ENCODE results near the gene CDH23.

CDH23 gene

GRCh38 chr10:71392292-71392691 is 4.4 kb upstream of the CDH23 start:
- DNase-seq (ENCODE audit: low read depth in 2 of 2, low spot score in 1 of 2) = no peak

DNA sequence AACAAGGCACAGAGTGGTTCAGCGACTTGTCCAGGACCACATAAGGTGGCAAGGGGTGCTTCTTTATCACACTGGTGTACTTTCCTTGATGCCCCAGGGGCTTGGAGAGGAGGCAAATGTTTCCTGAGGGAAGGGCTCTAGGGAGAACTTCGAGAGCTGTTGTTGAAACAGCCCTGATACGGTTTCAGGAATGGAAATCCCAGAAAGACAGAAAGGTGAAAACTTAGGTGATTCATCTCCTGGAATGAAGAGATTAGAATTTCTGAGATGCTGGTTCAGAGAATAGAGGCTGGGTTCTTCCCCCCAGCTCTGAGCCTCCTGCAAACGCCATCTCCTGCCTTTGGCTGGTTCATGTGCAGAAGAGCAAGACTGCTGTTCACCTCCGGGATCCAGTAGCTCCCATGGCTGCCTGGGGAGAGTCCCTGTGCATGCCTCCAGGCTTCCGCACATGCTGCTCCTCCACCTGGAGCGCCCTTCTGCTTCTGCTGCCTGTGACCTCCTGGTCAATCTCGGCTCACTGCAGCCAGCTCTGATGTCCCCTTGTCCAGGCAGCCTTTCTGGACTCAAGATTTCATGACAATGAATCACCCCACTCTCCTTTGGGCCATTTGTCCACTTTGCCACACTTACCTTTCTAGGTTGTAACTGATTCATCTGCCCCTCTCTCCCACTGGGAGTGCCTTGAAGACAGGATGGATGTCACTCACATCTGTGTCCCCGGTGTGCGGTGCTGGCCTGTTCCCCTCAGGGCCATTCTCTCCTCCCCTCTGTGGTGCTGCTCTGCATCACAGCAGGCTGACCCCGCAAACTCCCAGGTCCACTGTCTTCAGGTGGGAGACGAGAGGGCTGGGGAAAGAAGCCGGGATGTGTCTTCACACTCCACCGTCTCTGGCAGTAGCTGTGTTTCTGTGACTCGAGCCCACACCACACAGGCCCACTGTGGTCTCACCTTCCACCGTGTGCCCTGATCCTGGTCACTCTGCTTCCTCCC is 3.6 kb upstream of the CDH23 start:
- DNase-seq (ENCODE audit: low read depth in 2 of 2, low spot score in 1 of 2) = no peak

DNA sequence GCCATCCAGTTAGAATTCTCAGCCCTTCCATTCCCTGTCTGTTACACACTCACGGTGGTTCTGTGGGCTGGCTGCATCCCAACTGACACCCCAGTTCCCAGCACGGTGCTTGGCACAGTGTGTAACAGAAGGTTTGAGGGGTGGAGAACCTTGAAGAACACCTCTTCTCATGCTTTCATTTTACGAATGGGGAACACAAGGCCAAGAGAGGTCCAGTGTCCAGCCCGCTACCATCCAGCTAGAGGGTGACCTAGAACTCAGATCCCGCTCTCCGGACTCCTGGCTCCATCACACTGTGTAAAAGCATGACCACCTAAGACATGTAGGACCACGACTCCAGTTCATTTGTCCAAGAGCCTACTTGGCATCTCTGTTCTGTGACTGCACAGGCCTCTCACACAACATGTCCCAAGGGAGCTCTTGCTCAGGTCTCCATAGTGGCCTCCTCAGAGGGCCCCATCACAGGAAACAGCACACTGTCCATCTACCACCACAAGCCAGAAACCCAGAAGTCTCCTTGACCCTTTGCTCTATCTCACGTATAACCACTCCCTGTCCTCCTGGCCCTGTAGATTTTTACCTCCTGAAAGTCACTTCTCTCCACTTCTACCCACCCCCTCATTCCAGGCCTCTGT is 2.8 kb upstream of the CDH23 start:
- DNase-seq (ENCODE audit: low read depth in 2 of 2, low spot score in 1 of 2) = no peak

DNA sequence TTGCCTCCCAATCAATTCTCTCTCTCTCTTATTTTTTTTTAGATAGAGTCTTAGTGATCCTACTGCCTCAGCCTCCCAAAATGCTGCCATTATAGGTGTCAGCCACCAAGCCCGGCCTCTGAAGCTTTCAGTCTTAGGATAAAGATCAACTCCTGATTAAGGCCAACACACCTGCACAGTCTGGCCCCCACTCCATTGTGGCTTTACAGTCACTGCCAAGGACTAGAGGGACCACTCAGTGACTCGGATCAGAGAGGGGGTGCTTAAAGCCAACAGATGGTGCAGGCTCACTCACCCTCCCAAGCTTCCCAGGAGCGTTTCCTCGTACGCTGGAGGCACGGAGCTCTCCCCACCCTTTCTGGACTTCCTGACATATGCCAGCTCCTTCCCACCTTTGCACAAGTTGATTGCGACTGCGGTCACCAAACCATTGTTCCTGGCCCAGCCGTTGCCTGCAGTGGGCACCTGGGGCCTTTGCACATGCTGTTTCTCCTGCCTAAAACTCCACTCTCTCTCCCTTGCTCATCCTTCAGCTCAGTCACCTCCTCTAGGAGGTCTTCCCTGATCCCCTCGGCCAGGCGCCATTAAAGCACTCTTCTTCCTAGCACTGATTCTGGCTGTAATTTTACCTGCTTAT is 1.7 kb upstream of the CDH23 start:
- DNase-seq (ENCODE audit: low read depth in 2 of 2, low spot score in 1 of 2) = no peak

DNA sequence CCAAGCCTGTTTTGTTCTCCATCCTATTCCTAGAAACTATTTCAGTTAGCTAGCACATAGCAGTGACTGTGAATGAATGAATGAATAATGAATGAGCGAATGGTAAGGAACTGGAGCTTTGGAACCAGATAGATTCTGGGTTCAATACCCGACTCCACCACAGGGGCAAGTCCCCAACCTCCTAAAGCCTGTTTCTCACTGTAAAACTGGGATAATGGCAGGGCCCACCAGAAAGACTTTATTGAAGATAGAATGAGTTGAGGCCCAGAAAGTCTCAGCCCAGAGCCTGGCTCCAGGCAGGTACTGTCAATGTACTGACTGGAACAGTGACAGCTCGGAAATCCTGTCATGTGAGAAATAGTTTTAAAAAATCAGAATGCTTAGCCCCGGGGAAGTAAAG is 1.1 kb upstream of the CDH23 start:
- DNase-seq (ENCODE audit: low read depth in 2 of 2, low spot score in 1 of 2) = no peak

DNA sequence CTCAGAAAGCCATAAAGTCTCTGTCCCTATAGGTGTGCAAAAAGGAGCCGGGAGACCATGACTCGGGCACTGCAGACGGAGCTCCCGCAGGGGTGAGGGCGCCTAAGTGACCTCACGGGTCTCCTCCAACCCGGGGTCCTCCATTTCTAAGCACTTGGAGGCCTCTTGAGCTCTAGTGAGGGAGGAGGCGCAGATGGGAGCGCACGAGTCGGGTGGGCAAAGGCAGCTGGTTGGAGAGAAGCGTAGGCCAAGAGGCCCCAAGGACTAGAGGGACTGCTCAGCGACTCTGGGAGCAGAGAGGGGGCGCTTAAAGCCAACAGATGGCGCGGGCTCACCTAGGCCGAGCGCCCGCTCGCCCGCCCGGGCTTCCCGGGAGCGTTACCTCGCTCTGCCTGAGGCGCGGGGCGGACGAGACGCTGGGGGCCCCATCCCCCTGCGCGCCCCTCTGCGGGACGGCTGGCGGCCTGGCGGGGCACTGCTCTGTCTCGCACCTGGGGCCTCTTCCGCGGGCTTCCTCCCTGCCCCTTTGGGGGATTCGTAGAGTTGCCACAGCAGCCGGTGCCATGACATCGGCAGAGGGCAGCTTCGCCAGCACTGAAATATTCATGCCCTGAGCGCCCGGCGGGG is 523 bp upstream of the CDH23 start:
- no peak for DNase-seq (ENCODE audit: low read depth in 2 of 2, low spot score in 1 of 2)

DNA sequence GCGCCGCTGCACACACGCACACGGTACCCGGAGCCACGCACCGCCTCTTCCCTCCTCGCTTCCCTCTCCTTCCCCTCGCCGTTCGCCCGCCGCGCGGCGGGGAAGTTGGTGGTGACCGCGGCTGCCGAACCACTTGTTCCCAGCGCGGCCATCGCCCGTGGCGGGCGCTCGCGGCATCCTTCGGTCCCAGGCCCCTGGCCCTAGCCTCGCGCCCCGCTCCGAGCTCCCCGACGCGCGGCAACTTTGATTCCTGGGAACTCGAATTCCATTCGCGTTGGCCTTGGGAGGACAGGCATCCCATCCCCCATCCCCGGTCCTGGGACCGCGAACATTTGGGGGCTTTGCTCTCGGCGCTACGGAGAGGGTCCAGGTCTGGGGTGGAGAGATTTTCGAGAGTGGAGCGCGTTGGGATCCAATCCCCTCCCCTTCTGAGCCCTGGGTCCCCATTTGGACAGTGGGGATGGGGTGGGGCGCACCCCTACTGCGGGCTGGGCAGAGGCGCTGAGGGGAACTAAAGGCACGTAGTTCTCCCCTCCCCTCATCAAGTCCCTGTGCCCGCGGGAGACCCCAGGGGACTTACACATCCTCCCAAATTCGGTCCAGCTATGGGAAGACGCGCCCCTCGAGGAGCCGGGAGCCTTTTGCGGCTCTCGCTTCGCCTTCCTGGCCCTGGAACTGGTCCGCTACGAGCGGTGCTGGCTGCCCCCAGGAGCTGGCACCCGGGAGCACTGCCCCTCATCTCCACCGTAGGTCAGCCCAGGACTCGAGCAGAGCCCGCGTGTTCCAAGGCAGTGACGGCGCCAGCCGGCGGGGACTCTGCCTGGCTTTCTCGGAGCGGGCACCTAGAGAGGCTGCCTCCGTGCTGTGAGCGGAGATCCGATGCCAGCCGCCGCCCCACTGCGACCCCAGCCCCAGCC is 834 bp downstream of the CDH23 start:
- no peak for DNase-seq (ENCODE audit: low read depth in 2 of 2, low spot score in 1 of 2)

DNA sequence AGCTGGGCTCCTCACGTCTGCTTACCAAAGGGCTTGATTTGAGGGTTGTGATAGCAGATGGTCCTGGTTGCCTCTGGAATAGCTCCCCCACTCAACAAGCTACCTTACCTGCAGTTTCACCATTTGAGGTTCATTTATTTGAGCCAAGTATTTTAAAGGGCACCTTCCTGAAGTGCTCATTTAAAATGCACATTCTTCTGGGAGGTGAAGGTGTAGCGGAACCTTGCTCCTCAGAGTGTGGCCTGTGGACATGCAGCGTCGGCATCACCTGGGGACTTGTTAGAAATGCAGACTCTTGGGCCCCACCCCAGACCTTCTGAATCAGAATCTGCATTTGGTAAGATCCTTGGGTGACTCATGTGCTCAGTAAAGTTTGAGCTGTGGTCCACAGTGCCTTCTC is 2.3 kb downstream of the CDH23 start:
- no peak for DNase-seq (ENCODE audit: low read depth in 2 of 2, low spot score in 1 of 2)

DNA sequence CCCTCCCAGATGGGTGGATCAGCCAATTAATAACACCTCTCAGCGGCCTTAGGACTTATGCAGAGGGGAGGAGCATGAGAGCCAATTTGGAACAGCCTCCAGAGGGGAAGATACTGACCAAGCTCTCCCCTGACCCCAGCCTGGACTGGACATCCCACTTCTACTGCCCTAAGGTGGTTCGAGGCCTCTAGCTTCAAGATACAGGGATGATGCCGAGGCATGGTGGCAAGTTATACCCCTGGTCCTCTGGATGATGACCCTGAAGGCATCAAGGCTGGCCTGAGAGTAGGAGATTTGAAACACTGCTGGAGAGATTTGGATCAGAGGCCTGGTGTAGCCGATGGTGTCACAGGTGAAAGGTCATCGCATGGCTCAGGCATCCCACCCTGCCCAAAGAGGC is 3.2 kb downstream of the CDH23 start:
- no peak for DNase-seq (ENCODE audit: low read depth in 2 of 2, low spot score in 1 of 2)

DNA sequence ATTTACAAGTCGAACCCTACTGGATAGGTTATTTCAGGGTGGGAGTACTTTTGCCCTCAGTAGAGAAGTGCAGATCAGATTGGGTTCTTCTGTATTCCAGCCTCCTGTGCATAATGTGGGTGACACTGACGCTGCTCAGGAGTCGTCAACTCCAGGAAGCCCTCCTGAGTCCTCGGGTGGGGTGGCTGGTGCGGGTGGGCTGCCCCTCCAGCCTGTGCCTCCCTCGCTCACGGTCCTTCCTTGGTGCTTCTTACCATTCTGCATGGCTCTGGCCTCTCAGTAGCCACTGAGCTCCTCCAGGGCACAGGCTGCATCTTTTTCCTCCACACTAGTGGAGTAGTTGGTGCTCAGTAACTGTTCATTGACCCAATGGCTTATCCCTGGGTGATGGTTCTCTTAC is 4.3 kb downstream of the CDH23 start:
- no peak for DNase-seq (ENCODE audit: low read depth in 2 of 2, low spot score in 1 of 2)

GRCh38 chr10:71402005-71402404 is 5.3 kb downstream of the CDH23 start:
- no peak for DNase-seq (ENCODE audit: low read depth in 2 of 2, low spot score in 1 of 2)

DNA sequence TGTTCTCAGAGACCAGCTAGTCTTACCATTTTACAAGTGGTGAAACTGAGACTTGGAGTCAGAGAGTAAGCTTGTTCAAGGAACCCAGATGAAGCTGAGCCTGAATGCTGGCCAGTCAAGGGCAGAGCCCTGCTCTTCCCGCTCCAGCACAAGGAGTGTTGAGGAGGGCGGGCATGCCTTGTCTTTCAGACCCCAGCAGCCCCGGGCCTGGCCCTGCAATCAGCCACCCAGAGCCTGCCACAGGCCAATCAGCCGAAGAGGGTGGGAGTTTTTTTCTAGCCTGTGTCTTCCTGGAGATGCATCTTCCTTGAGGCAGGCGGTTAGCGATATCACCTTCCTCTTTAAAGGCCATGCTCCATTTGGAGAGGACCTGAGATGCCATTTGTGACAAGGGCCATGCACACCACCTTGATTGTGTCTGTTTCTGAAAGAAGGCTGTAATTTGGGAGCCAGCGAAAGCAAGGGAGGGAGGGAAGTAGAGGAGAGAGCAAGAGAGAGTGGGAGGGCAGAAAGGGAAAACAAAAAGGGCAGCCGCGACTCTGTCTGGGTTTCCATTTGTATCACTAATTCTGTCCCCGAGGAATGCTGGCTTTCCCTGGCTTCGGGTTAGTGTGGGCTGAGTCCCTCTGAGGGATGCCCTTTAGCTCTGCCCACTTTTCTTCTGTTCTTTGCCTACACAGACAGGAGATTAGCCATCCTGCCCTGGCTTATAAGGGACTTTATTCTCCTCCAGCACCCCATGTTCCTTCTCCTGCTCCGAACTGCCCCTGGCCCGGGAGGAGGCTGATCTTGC is 8.0 kb downstream of the CDH23 start:
- DNase-seq (ENCODE audit: low read depth in 2 of 2, low spot score in 1 of 2) = no peak

DNA sequence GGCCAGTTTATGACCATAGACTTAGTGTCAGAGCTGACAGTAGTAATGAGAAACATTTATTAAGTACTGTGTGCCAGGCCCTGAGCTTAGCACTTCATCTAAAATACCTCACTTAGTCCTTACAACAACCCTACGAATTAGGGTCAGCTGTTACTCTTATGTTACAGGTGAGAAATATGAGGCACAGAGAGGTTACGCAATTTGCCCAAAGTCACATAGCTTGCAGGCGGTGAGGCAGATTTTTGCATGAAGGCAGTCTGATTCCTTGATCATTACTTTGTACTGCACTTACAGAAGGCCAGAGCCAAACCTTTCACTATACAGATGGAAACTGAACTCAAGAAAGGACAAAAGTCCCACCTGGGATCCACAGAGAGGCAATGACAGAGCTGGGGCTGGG is 10.2 kb downstream of the CDH23 start:
- no peak for DNase-seq (ENCODE audit: low read depth in 2 of 2, low spot score in 1 of 2)

DNA sequence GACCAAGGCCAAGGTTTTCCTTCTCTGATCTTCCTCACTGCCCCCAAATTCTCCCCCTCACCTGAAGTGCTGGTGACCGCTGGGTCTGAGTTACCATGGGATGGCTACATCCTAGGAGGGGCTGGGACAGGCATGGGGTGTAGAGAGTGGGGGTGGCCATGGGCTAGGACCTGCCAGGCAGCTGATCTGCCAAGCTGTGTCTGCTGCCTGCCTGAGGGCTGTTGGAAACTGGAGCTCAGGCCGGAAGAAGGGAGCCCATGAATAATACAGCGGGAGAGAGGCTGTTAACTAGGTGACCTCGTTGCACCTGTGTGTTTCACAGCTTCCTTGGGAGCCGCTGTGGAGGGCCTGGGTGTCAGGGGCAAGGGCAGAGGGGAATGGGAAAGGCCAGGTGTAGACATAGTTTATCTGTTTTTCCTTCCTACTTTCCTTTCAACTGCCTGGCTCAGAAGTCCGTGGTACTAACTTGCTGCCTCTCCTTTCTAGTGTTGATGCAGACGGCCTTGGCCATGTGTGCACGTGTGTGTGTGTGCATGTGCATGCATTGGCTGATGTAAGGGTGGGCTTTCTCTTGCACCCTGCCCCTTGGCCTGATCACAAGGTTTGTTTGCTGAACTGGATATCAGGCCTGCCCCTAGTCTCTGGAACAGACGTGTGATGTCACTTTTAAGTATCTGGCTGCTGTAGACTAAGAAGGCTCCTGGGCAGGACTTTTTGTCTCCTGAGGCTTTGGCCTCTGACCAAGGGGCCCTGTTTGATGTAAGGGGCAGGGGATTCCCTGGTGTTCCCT is 11.9 kb downstream of the CDH23 start:
- no peak for DNase-seq (ENCODE audit: low read depth in 2 of 2, low spot score in 1 of 2)

DNA sequence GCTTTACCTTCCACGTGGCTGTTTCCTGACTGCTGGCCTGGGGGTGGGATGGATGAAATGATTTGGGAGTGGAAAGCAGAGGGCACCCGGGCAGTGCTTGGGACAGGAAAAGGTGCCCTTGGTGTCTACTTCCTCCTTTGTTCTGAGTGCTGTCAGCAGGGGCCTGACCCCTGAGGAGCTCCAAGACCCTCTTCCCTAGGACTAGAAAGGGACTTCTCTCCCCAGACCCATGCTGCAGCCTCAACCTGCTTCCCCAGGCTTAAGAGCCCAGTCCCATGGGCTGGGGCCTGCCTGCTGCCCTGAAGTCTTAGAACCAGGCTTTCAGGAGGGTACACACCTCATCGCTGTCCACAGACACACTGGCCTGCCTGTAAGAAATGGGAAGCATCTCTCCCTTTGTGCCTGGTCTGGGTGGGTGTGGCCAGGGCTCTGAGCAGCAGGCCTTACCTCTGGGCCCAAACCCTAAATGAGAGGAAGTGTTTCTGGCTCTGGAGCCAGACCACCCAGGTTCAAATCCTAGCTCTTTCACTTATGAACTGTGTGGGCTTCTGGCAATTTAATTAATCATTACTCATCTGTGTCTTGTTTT is 12.9 kb downstream of the CDH23 start:
- DNase-seq (ENCODE audit: low read depth in 2 of 2, low spot score in 1 of 2) = no peak

GRCh38 chr10:71413581-71413980 is 16.9 kb downstream of the CDH23 start:
- DNase-seq (ENCODE audit: low read depth in 2 of 2, low spot score in 1 of 2) = no peak

DNA sequence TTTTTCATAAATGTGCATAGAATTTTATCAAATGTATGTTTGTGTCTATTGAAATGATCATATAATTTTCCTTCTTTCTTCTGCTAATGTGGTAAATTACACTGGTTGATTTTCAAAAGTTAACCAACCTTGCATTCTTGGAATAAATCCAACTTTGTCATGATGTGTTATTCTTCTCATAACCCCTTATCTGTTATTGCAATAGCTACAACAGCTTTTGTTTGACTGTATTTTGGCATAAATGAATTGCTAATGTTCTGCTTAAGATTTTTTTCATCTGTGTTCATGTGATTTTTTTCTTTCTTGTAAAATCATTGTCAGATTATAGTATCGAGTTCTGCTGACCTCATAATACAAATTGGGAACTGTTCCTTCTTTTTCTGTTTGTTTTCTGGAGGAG is 17.6 kb downstream of the CDH23 start:
- DNase-seq (ENCODE audit: low read depth in 2 of 2, low spot score in 1 of 2) = no peak

DNA sequence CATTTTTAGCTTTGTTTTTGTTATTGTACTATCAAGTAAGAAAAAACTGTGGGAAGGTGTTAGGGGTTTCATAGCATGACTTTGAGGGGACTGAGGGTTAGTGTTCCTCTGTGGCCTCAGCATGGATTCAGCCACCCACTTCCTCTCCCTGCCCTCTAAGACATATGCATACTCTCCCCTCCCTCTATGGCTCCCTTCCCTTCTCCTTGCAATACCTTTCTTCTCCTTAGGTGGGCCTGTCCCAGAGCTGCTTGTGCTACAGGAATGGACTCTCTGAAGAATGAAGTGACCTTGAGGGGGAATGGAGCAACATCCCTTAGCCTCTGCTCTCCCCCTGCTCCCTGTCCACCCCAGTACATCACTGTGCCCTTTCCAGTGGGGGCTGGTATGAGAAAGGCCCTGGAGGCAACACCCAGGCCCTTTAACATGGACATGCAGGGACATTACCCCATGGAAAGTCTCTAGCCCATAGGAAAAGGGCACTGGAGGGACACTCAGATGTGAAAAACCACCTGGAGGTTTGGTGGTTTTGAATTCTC is 22.4 kb downstream of the CDH23 start:
- no peak for DNase-seq (ENCODE audit: low read depth in 2 of 2, low spot score in 1 of 2)
